HEK293 (cell line): ENCODE data around the gene PIK3C2G.

ENCODE experiments used
- CTCF ChIA-PET: fragments of 350-600 bp; formaldehyde crosslinking; extraction: SDS; loops from one replicate; lab custom pipeline; 2021; ENCODE audit warnings: antibody characterized with exemption; lab: Yijun Ruan, JAX
- POLR2A ChIA-PET: fragments of 300-600 bp; formaldehyde crosslinking; extraction: SDS; loops from one replicate; lab custom pipeline; 2020; ENCODE audit warnings: antibody characterized with exemption, inconsistent platforms; lab: Yijun Ruan, JAX
- H3K27ac ChIP-seq: fragments of 200-500 bp; sonication (Bioruptor generic); 2 replicates; pipeline ENCODE4 v1.5.1; 2014; ENCODE audit warnings: low read depth, low read length, control low read depth, inconsistent platforms; ENCODE audit errors: extremely low read depth
- H3K36me3 ChIP-seq, 2 experiments: fragments of 200-500 bp in 1 of 2; sonication (Bioruptor generic) in 1 of 2; 1 replicate in 1 of 2; 2 replicates in 1 of 2; pipeline ENCODE4 v1.5.1; 2014 to 2017; ENCODE audit warnings: inconsistent platforms in 2 of 2, low read length in 2 of 2; ENCODE audit not compliant: control insufficient read depth in 2 of 2, insufficient read depth in 1 of 2
- H3K4me1 ChIP-seq: fragments of 200-500 bp; sonication (Bioruptor generic); 2 replicates; pipeline ENCODE4 v1.5.1; 2014; ENCODE audit warnings: mild to moderate bottlenecking, low read length, inconsistent platforms; ENCODE audit not compliant: control insufficient read depth, insufficient read depth
- H3K4me3 ChIP-seq: 2 replicates; pipeline ENCODE4 v1.5.1; 2011; ENCODE audit warnings: low read depth, mild to moderate bottlenecking, control low read depth, low read length, moderate library complexity
- H3K9me3 ChIP-seq: fragments of 200-500 bp; sonication (Bioruptor generic); 2 replicates; pipeline ENCODE4 v1.5.1; 2014; ENCODE audit warnings: low read depth, low read length, inconsistent platforms; ENCODE audit not compliant: control insufficient read depth, insufficient read depth
- BCL11A ChIP-seq: fragments of 450-650 bp; formaldehyde crosslinking; IDR thresholded peaks from 2 replicates; pipeline ENCODE4 v1.5.1; 2016; ENCODE audit warnings: low read depth, missing biosample characterization, missing genetic modification characterization
- HOXD13 ChIP-seq: sonication (generic); formaldehyde crosslinking; IDR thresholded peaks from 2 replicates; pipeline ENCODE4 v1.8.0; 2022; ENCODE audit warnings: missing genetic modification reagents, borderline replicate concordance
- KLF7 ChIP-seq: fragments of 450-650 bp; formaldehyde crosslinking; IDR thresholded peaks from 2 replicates; pipeline ENCODE4 v1.5.1; 2016; ENCODE audit warnings: missing biosample characterization, missing genetic modification characterization, borderline replicate concordance
- MYNN ChIP-seq: fragments of 450-650 bp; formaldehyde crosslinking; IDR thresholded peaks from 2 replicates; pipeline ENCODE4 v1.5.1; 2016; ENCODE audit warnings: missing biosample characterization, missing genetic modification characterization, borderline replicate concordance
- OSR2 ChIP-seq: fragments of 450-650 bp; formaldehyde crosslinking; IDR thresholded peaks from 2 replicates; pipeline ENCODE4 v1.5.1; 2016; ENCODE audit warnings: missing biosample characterization, missing genetic modification characterization
- RBAK ChIP-seq: fragments of 450-650 bp; formaldehyde crosslinking; IDR thresholded peaks from 2 replicates; pipeline ENCODE4 v1.5.1; 2016; ENCODE audit warnings: missing biosample characterization, missing genetic modification characterization
- REPIN1 ChIP-seq: fragments of 450-650 bp; formaldehyde crosslinking; IDR thresholded peaks from 2 replicates; pipeline ENCODE4 v1.5.1; 2017; ENCODE audit warnings: missing biosample characterization, missing genetic modification characterization, low read depth
- ZBTB1 ChIP-seq: fragments of 450-650 bp; formaldehyde crosslinking; IDR thresholded peaks from 2 replicates; pipeline ENCODE4 v1.5.1; 2016; ENCODE audit warnings: missing biosample characterization, missing genetic modification characterization
- ZBTB21 ChIP-seq: fragments of 450-650 bp; formaldehyde crosslinking; IDR thresholded peaks from 2 replicates; pipeline ENCODE4 v1.5.1; 2017; ENCODE audit warnings: missing biosample characterization, missing genetic modification characterization
- ZBTB7A ChIP-seq: fragments of 450-650 bp; formaldehyde crosslinking; IDR thresholded peaks from 2 replicates; pipeline ENCODE4 v1.5.1; 2016; ENCODE audit warnings: low read depth, missing biosample characterization, missing genetic modification characterization
- ZEB2 ChIP-seq: fragments of 450-650 bp; formaldehyde crosslinking; IDR thresholded peaks from 2 replicates; pipeline ENCODE4 v1.5.1; 2016; ENCODE audit warnings: missing biosample characterization, missing genetic modification characterization
- ZIC2 ChIP-seq: fragments of 450-650 bp; formaldehyde crosslinking; IDR thresholded peaks from 2 replicates; pipeline ENCODE4 v1.5.1; 2016; ENCODE audit warnings: missing biosample characterization, missing genetic modification characterization
- ZNF114 ChIP-seq: fragments of 450-650 bp; formaldehyde crosslinking; IDR thresholded peaks from 2 replicates; pipeline ENCODE4 v1.5.0; 2017; ENCODE audit warnings: missing biosample characterization, missing genetic modification characterization
- ZNF121 ChIP-seq: fragments of 450-650 bp; formaldehyde crosslinking; IDR thresholded peaks from 2 replicates; pipeline ENCODE4 v1.5.1; 2016; ENCODE audit warnings: missing biosample characterization, missing genetic modification characterization
- ZNF132 ChIP-seq: fragments of 450-650 bp; formaldehyde crosslinking; IDR thresholded peaks from 2 replicates; pipeline ENCODE4 v1.5.1; 2017; ENCODE audit warnings: missing biosample characterization, missing genetic modification characterization, borderline replicate concordance
- ZNF140 ChIP-seq: fragments of 450-650 bp; formaldehyde crosslinking; IDR thresholded peaks from 2 replicates; pipeline ENCODE4 v1.5.1; 2016; ENCODE audit warnings: missing biosample characterization, missing genetic modification characterization
- ZNF19 ChIP-seq: fragments of 450-650 bp; formaldehyde crosslinking; IDR thresholded peaks from 2 replicates; pipeline ENCODE4; 2016; ENCODE audit warnings: missing biosample characterization, missing genetic modification characterization, low read depth
- ZNF311 ChIP-seq: fragments of 450-650 bp; formaldehyde crosslinking; IDR thresholded peaks from 2 replicates; pipeline ENCODE4 v1.5.1; 2017; ENCODE audit warnings: missing biosample characterization, missing genetic modification characterization, borderline replicate concordance
- ZNF354C ChIP-seq: fragments of 450-650 bp; formaldehyde crosslinking; IDR thresholded peaks from 2 replicates; pipeline ENCODE4 v1.5.1; 2016; ENCODE audit warnings: missing biosample characterization, missing genetic modification characterization, low read depth, borderline replicate concordance
- ZNF549 ChIP-seq: fragments of 450-650 bp; IDR thresholded peaks from 2 replicates; pipeline ENCODE4 v1.5.1; 2018; ENCODE audit warnings: missing biosample characterization, missing genetic modification characterization, mild to moderate bottlenecking, inconsistent platforms, moderate library complexity
- ZNF558 ChIP-seq: fragments of 450-650 bp; formaldehyde crosslinking; IDR thresholded peaks from 2 replicates; pipeline ENCODE4 v1.5.1; 2016; ENCODE audit warnings: missing biosample characterization, missing genetic modification characterization
- ZNF626 ChIP-seq: fragments of 450-650 bp; sonication (Bioruptor Pico); formaldehyde crosslinking; IDR thresholded peaks from 2 replicates; pipeline ENCODE4 v1.5.1; 2018; ENCODE audit warnings: missing biosample characterization, missing genetic modification characterization, inconsistent platforms
- ZNF658 ChIP-seq: fragments of 450-650 bp; formaldehyde crosslinking; IDR thresholded peaks from 2 replicates; pipeline ENCODE4; 2016; ENCODE audit warnings: missing biosample characterization, missing genetic modification characterization
- ZNF660 ChIP-seq: fragments of 450-650 bp; IDR thresholded peaks from 2 replicates; pipeline ENCODE4 v1.5.1; 2018; ENCODE audit warnings: missing biosample characterization, mild to moderate bottlenecking, missing genetic modification characterization
- ZNF664 ChIP-seq: fragments of 450-650 bp; formaldehyde crosslinking; IDR thresholded peaks from 2 replicates; pipeline ENCODE4 v1.5.1; 2016; ENCODE audit warnings: missing biosample characterization, missing genetic modification characterization
- ZNF768 ChIP-seq: fragments of 450-650 bp; formaldehyde crosslinking; IDR thresholded peaks from 2 replicates; pipeline ENCODE4 v1.5.1; 2018; ENCODE audit warnings: missing biosample characterization, mild to moderate bottlenecking, missing genetic modification characterization
- ZNF776 ChIP-seq: fragments of 450-650 bp; formaldehyde crosslinking; IDR thresholded peaks from 2 replicates; pipeline ENCODE4 v1.5.0; 2017; ENCODE audit warnings: missing biosample characterization, missing genetic modification characterization, borderline replicate concordance
- ZNF830 ChIP-seq: fragments of 450-650 bp; IDR thresholded peaks from 2 replicates; pipeline ENCODE4 v1.5.0; 2018; ENCODE audit warnings: missing biosample characterization, missing genetic modification characterization, low read depth, mild to moderate bottlenecking, moderate library complexity
- TF ChIP-seq, protein P1 (sequence below): fragments of 450-650 bp; formaldehyde crosslinking; IDR thresholded peaks from 2 replicates; pipeline ENCODE4 v1.5.1; 2017; ENCODE audit warnings: missing biosample characterization, missing genetic modification characterization
- TF ChIP-seq, protein P2 (sequence below): fragments of 450-650 bp; formaldehyde crosslinking; IDR thresholded peaks from 2 replicates; pipeline ENCODE4 v1.5.1; 2016; ENCODE audit warnings: missing biosample characterization, missing genetic modification characterization

Gene PIK3C2G

DNA sequence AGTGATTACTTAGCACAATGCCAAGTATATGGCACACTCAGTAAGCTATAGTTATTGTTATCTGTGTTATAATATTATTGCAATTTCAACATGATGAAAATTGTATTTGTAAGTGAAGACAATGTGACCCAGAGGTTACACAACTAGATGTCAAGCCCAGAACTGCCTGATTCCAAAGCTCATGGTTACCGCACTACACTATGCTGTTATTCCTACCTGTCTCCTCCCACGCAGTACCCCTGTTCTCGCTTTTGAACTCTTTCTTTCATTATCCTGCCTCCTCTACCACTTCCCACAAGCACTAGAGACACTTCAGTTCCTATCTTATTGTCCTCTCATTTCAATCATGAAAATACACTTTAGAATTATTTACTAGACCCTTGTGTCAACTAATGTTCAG, 383.2 kb downstream of the PIK3C2G start (continued):
- TF ChIP-seq, protein P1, sequence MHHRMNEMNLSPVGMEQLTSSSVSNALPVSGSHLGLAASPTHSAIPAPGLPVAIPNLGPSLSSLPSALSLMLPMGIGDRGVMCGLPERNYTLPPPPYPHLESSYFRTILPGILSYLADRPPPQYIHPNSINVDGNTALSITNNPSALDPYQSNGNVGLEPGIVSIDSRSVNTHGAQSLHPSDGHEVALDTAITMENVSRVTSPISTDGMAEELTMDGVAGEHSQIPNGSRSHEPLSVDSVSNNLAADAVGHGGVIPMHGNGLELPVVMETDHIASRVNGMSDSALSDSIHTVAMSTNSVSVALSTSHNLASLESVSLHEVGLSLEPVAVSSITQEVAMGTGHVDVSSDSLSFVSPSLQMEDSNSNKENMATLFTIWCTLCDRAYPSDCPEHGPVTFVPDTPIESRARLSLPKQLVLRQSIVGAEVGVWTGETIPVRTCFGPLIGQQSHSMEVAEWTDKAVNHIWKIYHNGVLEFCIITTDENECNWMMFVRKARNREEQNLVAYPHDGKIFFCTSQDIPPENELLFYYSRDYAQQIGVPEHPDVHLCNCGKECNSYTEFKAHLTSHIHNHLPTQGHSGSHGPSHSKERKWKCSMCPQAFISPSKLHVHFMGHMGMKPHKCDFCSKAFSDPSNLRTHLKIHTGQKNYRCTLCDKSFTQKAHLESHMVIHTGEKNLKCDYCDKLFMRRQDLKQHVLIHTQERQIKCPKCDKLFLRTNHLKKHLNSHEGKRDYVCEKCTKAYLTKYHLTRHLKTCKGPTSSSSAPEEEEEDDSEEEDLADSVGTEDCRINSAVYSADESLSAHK (tag by site-specific recombination): no peak
- no peak for TF ChIP-seq ZNF19 (tag by site-specific recombination)
- TF ChIP-seq ZNF549: no peak

DNA sequence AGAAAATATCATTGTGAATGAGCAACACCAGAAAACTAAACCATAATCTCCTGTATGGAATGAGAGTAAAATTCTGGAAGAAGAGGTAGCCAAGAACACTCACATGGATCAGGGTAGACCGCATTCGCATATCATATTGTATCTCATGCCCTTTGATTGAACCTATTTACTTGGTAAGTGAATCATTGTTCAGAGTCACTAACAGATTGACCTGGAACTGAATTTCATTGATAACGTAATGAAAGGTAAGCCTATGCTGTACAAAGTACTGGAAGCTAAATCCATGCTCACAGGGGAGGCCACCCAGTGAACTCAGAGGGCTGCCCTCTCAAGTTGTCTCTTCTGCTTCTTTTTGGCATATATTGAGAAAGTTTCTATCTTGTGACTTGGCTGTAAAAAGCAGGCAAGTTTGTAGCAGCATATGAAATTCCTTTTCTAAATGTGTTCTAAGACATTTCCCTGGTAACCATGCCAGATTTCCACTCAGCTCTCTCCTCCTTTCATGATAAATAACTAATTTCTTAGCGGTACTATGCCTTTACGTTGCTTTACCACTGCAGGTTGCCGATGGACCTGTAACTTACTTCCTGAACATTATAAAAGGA, 385.1 kb downstream of the PIK3C2G start:
- H3K4me1 ChIP-seq: no peaks in the 10 kb centered on the region
- no peak overlapping the region for H3K27ac ChIP-seq
- no peaks in the 10 kb centered on the region for H3K9me3 ChIP-seq
- ChIA-PET CTCF (no interaction called here), POLR2A (no interaction called here)
- no peaks in the 10 kb centered on the region for H3K36me3 ChIP-seq
- H3K4me3 ChIP-seq: no peak overlapping the region
- no peak for TF ChIP-seq ZBTB1 (tag by site-specific recombination)
- TF ChIP-seq, all 188 proteins: peak for 0

DNA sequence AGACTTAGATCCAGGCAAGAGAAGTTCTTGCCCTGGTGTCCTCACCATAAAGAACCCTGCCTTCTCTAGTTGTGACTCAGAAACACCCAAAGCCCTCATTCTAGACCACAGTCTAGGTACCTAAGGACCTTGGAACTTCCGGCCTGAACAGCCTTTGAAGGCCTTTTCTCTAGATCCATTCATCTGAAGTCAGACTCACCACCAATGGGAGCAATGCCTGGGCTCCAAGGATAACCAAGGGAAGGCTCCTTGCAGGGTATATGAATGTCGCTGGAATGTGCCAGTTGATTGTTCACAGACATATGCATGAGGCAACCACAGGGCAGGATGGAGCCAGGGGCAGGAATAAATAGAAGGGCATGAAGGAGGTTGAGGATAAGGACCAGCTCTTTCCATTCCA, 390.2 kb downstream of the PIK3C2G start:
- TF ChIP-seq ZNF19 (tag by site-specific recombination) (no peak), REPIN1 (tag by site-specific recombination) (no peak), ZNF354C (tag by site-specific recombination) (no peak), ZNF558 (no peak), HOXD13 (CRISPR knock-in tag) (no peak), ZEB2 (tag by site-specific recombination) (no peak), ZBTB21 (no peak), ZNF114 (tag by site-specific recombination) (no peak)
- Histone ChIP-seq H3K9me3 (no peaks in the 10 kb centered on the region), H3K4me1 (no peaks in the 10 kb centered on the region), H3K36me3 (no peaks in the 10 kb centered on the region), H3K4me3 (no peak overlapping the region), H3K27ac (no peak overlapping the region)
- ChIA-PET POLR2A (no interaction called here), CTCF (no interaction called here)

DNA sequence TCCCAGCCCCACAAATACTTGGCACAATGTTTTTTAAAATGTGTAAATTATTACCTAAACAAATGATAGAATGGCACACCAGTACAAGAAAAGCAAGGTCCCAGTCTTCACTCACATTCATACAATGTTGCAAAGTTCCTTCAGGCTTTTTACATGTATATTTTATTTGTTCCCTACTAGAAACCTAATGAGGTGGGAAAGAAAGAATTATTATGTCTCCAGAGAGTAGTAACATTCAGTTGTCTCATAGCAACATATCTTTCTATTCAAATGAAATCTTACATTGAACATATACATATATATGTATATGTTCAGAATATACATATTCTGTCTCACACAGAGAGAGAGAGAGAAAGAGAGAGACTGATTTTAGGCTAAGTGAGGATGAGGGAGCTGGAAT, 391.3 kb downstream of the PIK3C2G start:
- no peak overlapping the region for H3K27ac ChIP-seq
- no peaks in the 10 kb centered on the region for H3K4me1 ChIP-seq
- ChIA-PET CTCF (no interaction called here), POLR2A (no interaction called here)
- H3K9me3 ChIP-seq: no peaks in the 10 kb centered on the region
- H3K4me3 ChIP-seq: no peak overlapping the region
- no peaks in the 10 kb centered on the region for H3K36me3 ChIP-seq
- TF ChIP-seq ZNF311 (no peak), RBAK (tag by site-specific recombination) (no peak), BCL11A (tag by site-specific recombination) (no peak), ZNF664 (tag by site-specific recombination) (no peak), ZBTB7A (tag by site-specific recombination) (no peak), ZNF768 (tag by site-specific recombination) (no peak), ZNF776 (no peak), ZIC2 (no peak), MYNN (tag by site-specific recombination) (no peak), ZNF830 (tag by site-specific recombination) (no peak), ZNF660 (tag by site-specific recombination) (no peak), OSR2 (tag by site-specific recombination) (no peak), ZNF140 (tag by site-specific recombination) (no peak), ZNF132 (tag by site-specific recombination) (no peak), ZNF626 (tag by site-specific recombination) (no peak), KLF7 (no peak), ZNF121 (tag by site-specific recombination) (no peak), ZNF658 (tag by site-specific recombination) (no peak)
- TF ChIP-seq, protein P2, sequence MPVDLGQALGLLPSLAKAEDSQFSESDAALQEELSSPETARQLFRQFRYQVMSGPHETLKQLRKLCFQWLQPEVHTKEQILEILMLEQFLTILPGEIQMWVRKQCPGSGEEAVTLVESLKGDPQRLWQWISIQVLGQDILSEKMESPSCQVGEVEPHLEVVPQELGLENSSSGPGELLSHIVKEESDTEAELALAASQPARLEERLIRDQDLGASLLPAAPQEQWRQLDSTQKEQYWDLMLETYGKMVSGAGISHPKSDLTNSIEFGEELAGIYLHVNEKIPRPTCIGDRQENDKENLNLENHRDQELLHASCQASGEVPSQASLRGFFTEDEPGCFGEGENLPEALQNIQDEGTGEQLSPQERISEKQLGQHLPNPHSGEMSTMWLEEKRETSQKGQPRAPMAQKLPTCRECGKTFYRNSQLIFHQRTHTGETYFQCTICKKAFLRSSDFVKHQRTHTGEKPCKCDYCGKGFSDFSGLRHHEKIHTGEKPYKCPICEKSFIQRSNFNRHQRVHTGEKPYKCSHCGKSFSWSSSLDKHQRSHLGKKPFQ (tag by site-specific recombination): no peak
